NCI-H774 (cell line): Measurements from ENCODE around the gene CT55.
"Not testable (repeated sequence)": the region's sequence is repeated elsewhere in the genome, so short reads cannot be mapped to it uniquely, and the experiment has no call there.

Experiments
- DNase-seq: peaks from one replicate; lab custom pipeline; 2025; lab: John Stamatoyannopoulos, UW

Gene CT55, protein sequence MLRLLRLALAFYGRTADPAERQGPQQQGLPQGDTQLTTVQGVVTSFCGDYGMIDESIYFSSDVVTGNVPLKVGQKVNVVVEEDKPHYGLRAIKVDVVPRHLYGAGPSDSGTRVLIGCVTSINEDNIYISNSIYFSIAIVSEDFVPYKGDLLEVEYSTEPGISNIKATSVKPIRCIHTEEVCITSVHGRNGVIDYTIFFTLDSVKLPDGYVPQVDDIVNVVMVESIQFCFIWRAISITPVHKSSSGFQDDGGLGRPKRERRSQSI

GRCh38 chrX:135170877-135171519, at the start of gene CT55:
TSS of gene CT55 (minus strand) at chrX:135171398. CDS start at chrX:135171171, 227 bp downstream.
- DNase-seq, result no peak

GRCh38 chrX:135213200-135213844, 42.1 kb upstream of the CT55 start:
- no peak for DNase-seq

DNA sequence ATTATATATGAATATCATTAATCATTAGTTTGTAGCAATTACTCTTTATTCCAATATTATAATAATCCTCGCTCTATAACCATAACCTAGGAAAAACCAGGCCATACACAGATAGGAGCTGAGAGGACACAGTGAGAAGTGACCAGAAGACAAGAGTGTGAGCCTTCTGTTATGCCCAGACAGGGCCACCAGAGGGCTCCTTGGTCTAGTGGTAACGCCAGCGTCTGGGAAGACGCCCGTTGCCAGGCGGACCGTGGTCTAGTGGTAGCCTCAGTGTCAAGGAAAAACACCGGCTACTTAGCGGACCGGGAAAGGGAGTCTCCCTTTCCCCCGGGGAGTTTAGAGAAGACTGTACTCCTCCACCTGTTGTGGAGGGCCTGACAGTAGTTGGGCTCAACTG, 35.2 kb upstream of the CT55 start:
- not testable (repeated sequence) for DNase-seq

- no peak for DNase-seq
These were observed 29.1 kb upstream of the CT55 start for GRCh38 chrX:135200297-135200696.

DNA sequence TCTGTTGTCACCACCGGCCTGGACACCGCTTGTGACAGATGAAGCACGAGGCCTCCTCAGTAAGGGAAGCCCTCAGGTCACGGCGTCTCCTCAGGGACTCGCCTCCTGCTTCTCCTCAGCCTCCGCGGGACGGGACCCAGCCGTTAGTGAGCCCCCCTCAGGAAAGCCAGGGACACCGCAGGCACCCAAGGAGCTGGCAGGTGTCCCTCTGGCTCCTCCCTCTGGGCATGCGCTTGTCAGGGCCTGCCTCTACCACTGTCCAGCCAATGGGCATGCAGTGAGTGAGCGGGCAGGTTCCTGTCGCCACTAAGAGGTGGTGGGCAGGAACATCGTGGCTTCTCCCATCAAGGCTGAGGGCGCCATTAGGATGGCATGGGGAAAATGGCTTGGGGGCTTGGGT, 23.5 kb upstream of the CT55 start:
- no peak for DNase-seq

GRCh38 chrX:135193740-135194139, 22.5 kb upstream of the CT55 start:
- DNase-seq, result no peak

GRCh38 chrX:135191838-135192237, 20.6 kb upstream of the CT55 start:
- no peak for DNase-seq

GRCh38 chrX:135185795-135186443, 14.7 kb upstream of the CT55 start:
- peak; percentile 26 for DNase-seq

DNA sequence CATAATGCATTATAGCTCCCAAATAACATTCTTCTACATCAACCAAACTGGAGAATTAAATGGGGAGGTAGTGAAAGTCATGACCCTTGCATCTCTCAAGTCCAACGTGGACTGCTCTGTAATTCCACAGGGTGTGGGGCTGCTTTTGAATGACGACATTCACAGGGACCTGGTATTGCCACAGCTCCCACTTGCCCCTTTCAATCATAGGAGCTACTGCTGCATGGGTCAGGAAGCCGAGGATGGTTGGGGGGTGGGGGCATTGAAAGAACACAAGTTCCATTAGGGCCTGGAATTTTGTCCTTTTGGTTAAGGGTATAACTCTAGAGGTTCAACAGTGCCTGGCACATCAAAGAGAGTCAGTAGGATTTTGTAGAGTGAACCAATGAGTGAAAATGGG, 7.4 kb upstream of the CT55 start:
- no peak for DNase-seq

DNA sequence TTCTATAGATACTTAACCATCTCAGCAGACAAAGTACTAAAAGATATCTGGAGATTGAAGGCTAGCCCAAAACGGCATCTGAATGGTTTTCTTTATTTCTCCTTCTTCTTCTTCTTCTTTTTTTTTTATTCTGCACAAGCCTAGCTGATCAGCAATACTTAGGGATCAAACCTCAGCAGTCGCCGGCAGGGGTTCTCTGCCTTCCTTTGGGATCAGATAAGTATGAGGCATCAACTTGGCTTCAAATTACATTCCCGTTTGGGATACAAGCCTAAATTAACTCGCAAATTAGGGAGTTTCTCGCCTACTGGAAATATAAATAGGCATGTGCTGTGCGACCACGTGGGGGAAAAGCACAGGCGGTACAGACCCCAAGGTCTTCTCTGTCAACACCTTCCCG, 730 bp downstream of the CT55 start:
- DNase-seq, result no peak

DNA sequence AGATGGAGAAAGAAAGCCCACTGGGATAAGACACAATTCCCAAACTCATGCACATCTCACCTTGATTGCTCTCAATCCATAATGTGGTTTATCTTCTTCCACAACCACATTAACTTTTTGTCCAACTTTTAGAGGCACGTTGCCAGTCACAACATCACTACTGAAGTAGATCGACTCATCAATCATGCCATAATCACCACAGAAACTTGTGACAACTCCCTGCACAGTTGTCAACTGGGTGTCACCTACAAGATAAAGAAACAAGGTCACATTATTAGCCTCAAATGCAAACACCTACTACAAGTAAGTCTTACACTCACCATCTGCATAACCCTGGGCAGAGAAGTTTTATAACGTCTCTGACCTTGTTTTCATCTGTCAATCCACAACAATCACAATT, 1.7 kb downstream of the CT55 start:
- DNase-seq, result not testable (repeated sequence)

DNA sequence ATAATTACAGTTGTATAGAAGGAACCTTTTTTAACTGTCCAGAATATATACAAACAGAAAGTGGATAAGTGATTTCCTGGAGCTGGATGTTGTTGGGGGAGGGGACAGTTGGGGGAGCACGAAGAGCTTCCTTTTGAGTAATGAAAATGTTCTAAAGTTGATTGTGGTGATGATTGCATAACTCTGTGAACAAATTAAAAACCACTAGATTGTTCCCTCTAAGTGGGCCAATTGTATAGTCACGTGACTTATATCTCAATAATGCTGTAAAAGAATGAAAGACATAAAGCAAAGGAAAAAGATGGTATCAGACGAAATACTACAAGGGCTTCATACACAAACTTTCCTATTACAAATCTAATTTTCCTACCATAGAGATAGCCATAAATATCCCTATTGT, 2.7 kb downstream of the CT55 start:
- DNase-seq, result no peak

- DNase-seq, result not testable (repeated sequence)
These were observed 16.5 kb downstream of the CT55 start for GRCh38 chrX:135154688-135155087.

DNA sequence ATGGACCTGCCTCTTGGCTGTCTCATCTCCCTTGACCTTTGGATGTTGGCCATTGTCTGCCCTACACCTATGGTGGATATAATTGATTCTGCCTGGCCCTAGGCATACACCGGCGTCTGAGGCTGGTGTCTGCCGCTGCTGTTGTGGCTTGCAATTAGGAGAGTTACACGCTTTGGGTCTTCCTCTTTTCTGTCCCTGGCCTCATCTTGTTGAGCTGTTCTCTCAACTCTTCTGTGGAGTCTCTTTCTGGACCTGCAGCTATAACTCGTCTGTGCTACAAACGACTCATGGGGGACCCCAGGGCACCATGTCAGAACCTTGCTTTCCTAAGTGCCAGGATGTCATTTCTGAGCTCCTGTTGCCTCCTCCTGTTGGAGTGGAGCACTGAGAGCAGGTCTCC, 45.1 kb downstream of the CT55 start:
- DNase-seq, result not testable (repeated sequence)

- DNase-seq, result not testable (repeated sequence)
These were observed 51.1 kb downstream of the CT55 start, which contains the start of gene ETDB for GRCh38 chrX:135120056-135120576. TSS of gene ETDB (minus strand) at chrX:135120526. CDS start at chrX:135119261, 1,265 bp downstream.

- not testable (repeated sequence) for DNase-seq
These were observed 55.1 kb downstream of the CT55 start for GRCh38 chrX:135116064-135116463.

DNA sequence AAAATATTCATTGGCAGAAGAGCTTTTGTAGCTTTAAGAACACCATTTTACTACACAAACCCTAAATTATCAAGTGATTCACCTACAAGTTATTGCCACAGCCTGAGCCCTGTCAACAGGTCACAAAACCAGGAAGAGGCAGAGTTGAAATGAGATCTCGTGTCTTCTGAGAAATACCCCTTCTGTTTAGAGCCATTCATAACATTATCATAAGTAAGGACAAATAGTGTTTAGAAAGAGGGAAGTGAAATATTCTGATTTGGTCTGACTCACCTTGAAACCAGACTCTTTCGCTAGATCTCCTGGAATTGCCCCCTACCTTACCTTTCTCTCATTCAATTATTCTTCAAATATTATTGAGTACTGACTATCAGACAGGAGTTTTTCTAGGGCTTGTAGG, 56.8 kb downstream of the CT55 start:
- DNase-seq, result no peak

GRCh38 chrX:135112743-135113142, 58.5 kb downstream of the CT55 start:
- no peak for DNase-seq

- DNase-seq, result no peak
These were observed 59.0 kb downstream of the CT55 start for GRCh38 chrX:135112096-135112729.

DNA sequence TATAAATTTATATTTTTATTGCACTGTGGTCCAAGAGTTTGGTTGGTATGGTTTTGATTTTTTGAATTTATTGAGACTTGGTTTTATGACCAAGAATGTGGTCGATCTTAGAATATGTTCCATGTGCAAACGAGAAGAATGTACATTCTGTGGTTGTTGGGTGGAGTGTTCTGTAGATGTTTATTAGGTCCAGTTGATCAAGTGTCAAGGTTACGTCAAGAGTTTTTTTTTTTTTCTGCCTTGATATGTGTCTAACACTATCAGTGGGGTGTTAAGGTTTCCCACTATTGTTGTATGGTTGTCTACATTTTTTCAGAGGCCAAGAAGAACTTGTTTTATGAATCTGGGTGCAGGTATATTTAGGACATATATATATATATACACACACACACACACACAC, 61.6 kb downstream of the CT55 start:
- no peak for DNase-seq
